Astrocyte of the spinal cord (primary cell): ENCODE data around the gene DNAH14.
A peak's percentile ranks its signal among the peaks of the same experiment; 100 is the strongest.

ENCODE experiments used
- DNase-seq: peaks from one replicate; pipeline ENCODE4 v3.0.0; 2011; ENCODE audit warnings: low read depth, low spot score
- H3K4me3 ChIP-seq: 2 replicates; pipeline ENCODE4 v1.5.1; 2011; ENCODE audit warnings: low read depth, mild to moderate bottlenecking, low read length, moderate library complexity
- in situ Hi-C: cut with HindIII; loops from 2 replicates; pipeline ENCODE4 v1.10.0; 2017; ENCODE audit warnings: low sequenced_read_pairs
- TF ChIP-seq, protein P1 (sequence below): IDR thresholded peaks from 2 replicates; pipeline ENCODE4 v1.5.1; 2012; ENCODE audit warnings: low read depth, mild to moderate bottlenecking, low read length, inconsistent platforms

Gene DNAH14

DNA sequence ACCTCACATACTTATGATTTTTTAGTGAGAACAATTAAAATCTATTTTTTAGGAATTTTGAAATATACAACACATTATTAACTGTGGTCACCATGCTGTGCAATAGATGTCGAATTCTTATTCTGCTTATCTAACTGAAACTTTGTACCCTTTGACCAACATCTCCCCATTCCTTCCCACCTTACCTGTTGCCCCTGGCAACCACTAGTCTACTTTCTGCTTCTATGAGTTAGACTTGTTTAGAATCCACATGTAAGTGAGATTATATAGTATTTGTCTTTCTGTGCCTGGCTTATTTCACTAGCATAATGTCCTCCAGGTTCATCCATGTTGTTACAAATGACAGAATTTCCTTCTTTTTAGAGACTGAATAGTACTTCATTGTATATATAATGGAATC, 330.1 kb downstream of the DNAH14 start:
- TF ChIP-seq, protein P1, sequence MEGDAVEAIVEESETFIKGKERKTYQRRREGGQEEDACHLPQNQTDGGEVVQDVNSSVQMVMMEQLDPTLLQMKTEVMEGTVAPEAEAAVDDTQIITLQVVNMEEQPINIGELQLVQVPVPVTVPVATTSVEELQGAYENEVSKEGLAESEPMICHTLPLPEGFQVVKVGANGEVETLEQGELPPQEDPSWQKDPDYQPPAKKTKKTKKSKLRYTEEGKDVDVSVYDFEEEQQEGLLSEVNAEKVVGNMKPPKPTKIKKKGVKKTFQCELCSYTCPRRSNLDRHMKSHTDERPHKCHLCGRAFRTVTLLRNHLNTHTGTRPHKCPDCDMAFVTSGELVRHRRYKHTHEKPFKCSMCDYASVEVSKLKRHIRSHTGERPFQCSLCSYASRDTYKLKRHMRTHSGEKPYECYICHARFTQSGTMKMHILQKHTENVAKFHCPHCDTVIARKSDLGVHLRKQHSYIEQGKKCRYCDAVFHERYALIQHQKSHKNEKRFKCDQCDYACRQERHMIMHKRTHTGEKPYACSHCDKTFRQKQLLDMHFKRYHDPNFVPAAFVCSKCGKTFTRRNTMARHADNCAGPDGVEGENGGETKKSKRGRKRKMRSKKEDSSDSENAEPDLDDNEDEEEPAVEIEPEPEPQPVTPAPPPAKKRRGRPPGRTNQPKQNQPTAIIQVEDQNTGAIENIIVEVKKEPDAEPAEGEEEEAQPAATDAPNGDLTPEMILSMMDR, result no peak
- no peak for DNase-seq
- in situ Hi-C loops, result no loop called here
- H3K4me3 ChIP-seq, result no peak overlapping the region

DNA sequence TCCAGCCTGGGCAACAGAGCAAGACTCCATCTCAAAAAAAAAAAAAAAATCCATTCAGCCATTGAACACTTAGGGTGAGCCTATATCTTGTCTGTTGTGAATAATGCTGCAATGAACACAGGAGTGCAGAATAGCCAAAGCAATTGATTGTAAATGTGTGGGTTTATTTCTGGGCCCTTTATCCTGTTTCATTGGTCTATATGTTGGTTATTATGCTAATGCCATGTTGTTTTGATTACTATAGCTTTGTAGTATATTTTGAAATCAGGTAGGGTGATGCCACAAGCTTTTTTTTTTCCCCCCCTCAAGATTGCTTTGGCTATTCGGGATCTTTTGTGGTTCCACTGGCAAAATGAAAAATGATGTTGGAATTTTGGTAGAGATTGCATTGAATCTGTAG, 330.8 kb downstream of the DNAH14 start:
- in situ Hi-C loops, result no loop called here
- TF ChIP-seq, protein P1, result no peak

DNA sequence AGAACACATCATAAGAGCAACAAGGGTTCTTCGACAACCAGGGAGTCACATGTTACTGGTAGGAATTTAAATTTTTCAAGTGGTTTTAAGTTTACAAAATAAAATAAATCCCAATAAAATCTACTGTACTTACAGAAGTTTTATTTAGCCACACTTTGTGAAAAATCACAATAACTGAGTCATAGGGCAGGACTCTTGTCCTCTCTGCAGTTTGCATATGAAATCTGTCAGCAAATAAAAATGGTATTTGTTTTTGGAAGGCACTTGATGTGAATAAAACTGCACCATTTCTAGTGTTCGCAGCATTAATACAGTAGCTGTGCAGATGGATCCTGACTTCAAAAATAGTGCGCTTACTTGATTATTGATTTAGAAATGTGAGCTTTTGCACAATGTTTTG, 348.0 kb downstream of the DNAH14 start:
- no peak for DNase-seq
- in situ Hi-C loops, result no loop called here
- no peak overlapping the region for H3K4me3 ChIP-seq
- TF ChIP-seq, protein P1, result no peak

More for the DNA sequence above, 330.8 kb downstream of the DNAH14 start:
- no peak overlapping the region for H3K4me3 ChIP-seq
- no peak for DNase-seq

DNA sequence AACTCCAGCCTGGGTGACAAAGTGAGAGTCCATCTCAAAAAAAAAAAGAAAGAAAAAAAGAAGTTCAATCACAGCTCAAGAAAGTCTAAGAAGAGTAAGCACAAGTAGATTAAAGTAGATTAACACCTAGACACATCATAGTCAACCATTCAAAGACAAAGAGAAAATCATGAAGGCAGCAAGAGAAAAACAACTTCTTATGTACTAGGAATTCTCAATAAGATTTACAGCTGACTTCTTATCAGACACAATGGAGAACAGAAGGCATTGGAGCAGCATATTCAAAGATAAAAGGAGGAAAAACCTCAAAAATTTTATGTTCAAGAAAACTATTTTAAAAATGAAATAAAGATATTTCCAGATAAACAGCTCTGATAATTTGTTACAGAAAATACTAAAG, 351.1 kb downstream of the DNAH14 start:
- no peak overlapping the region for H3K4me3 ChIP-seq
- TF ChIP-seq, protein P1, result no peak
- no peak for DNase-seq
- in situ Hi-C loops, result no loop called here

DNA sequence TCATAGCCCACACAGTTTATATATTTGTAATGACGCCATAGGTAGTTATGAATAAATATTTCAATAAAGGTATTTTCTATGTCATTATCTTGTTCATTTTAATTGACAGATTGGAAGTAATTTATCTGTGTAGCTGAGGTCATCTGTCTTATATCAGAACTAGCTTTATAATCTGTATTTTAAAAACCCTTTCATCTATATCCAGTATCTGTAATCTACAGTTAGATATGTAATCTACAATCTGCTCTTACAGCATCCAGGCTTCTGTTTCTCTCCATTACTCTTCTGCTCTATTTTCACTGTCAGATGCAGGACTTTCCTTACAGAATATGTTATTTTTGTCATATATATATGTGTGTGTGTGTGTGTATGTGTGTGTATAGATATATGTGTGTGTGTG, 360.8 kb downstream of the DNAH14 start:
- no peak overlapping the region for H3K4me3 ChIP-seq
- TF ChIP-seq, protein P1, result no peak
- in situ Hi-C loops, result no loop called here
- no peak for DNase-seq

DNA sequence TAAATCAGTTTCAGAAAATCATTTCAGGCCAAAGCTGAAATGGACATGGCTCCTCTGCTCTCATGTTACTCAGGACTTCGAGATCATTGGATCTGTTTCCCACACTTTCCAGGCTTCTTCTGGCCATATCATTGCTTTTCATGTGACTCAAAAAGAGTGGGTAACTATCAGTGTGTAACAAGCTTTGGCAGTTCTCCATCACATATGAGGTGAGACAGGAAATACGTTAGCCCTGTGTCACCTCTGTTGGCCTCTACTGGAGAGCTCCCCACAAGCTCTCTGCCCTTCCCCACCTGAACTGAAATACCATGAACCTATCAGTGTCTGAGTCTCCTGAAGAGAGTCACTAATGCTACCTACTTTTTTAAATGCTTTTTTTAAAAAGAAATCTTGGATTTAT, 370.1 kb downstream of the DNAH14 start:
- TF ChIP-seq, protein P1, result no peak
- DNase-seq, result peak; percentile 3
- in situ Hi-C loops, result no loop called here
- H3K4me3 ChIP-seq, result no peak overlapping the region

DNA sequence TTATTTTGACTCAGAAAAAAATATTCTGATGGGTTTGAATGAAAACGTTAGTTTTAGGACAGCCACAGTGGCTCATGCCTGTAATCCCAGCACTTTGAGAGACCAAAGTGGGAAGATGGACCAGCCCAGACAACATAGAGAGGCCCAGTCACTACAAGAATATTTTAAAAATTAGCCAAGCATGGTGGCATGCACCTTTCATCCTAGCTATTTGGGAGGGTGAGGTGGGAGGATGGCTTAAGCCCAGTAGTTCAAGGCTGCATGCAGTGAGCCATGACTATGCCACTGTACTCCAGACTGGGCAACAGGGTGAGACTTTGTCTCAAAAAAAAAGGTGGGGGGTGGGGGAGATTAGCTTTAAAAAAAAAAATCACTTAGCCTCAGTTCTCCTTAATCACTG, 370.9 kb downstream of the DNAH14 start:
- no peak for DNase-seq
- in situ Hi-C loops, result no loop called here
- TF ChIP-seq, protein P1, result no peak
- no peak overlapping the region for H3K4me3 ChIP-seq
